ENCODE results near the gene RGS3.

Gene RGS3

DNA sequence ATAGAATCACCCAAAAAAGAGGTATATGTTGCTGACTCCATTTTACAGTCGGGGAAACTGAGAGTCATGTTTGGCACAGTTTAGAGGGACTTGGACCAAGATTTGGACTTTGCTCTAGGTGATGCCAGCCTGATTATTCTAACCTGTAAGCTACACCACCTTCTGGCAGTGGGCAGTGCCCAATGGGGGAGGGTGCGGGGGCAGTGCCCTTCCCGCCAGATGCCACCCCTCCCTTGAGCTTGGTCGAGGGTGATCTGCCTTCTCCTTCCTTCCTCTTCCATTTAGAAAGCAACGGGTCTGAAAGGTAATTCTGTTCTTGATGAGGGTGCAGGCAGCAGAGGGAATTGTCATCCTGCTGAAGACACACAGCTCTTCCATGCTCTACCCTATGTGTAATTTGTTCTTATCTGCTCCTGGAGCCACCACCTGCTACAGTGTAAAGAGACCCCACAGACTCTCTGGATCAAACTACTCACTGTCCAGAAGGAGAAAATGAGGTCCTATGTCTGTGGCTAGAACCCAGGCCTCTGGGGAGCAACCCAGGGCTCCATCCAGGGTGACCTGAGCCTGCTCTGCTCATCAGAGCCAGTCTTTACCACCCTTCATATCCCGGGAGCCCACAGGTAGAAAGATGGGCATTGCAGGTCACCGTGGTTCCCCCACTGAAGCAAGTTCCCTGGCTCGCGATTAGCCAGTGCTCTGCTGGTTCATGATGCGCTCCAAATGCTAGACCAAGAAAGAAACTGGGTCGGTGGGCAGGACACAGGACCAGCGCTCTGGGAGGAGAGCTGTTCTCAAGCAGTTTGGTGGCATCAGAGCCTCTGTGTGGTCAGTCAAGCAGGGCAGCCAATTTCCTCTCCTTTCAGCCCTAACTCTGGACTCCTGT is 156.2 kb downstream of the RGS3 start:
- DNase-seq (ENCODE audit: low read depth), result no peak

DNA sequence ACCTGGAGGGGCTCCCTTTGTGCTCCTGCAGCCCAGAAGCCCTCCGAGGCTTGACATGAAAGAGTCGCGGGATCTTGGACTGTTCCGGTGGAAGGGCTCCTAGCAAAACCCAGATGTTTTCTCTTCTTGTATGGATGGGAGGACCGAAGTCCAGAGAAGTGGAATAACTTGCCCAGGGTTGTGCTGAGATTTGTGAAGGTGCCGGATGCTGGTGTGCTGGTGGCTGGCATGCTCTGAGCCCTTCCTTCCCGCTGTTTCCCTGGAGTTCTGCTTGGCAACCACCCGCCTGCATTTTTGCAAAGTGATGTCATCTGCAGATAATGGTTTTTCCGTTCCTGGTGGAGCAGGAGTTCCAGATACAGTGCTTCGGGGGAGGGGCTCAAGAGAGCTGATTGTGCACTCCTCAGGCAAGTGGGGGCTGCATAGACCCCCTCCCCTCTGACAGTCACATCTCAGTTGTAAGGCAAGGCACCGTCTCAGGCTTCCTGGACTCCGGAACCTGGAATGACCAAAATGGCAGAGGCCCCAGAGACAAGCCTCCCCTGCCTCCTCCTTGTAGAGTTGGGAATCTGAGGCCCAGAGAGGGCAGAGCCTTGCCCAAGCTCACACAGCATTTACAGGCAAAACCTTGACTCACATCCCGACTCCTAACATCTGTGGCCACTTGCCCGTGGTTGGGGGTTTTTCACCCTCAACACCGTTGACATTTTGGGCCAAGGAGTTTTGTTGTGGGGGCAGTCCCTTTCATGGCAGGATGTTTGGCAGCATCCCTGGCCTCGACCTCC is 157.0 kb downstream of the RGS3 start:
- DNase-seq (ENCODE audit: low read depth), result peak; percentile 74

DNA sequence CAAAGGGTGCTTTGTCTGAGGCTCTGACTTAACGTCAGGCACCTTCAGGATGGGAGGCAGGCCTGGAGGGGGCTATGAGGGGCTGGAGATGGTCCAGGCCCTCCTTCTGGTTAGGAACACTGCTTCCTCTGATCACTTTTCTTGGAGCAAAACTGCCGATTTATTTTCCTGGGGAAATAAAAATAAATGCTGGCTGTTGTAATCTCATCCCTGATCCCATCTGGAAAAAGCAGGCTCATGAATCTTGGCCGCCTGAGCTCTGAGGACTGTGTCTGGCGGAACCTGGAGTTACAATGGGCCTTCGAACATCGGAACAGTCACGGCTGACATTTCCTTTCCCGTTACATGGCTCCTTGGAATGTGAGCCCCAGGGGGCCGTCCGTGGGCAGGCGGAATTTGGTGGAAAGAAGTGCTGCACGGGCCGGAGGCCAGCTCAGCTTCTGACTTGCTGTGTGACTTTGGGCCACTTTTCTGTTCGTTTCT is 157.8 kb downstream of the RGS3 start:
- DNase-seq (ENCODE audit: low read depth), result peak; percentile 96

DNA sequence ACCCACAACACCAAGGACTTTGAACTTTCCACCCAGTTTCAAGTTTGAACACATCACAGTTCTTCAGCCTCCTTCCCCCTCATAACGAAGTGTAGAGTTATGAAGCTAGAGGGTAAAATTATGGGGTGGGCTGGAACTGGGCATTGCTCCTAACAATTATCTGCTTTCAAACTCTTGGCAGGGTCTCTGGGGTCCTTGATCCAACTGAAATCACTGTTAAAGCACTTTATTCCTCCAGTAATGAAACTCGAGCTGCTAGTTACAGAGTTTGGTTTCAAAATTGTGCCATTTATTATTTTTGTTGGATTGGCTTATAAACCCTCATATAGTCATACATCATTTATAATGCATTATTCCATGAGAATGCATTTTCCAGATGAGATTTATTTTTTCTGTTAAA is 158.5 kb downstream of the RGS3 start:
- peak; percentile 77 for DNase-seq (ENCODE audit: low read depth)

DNA sequence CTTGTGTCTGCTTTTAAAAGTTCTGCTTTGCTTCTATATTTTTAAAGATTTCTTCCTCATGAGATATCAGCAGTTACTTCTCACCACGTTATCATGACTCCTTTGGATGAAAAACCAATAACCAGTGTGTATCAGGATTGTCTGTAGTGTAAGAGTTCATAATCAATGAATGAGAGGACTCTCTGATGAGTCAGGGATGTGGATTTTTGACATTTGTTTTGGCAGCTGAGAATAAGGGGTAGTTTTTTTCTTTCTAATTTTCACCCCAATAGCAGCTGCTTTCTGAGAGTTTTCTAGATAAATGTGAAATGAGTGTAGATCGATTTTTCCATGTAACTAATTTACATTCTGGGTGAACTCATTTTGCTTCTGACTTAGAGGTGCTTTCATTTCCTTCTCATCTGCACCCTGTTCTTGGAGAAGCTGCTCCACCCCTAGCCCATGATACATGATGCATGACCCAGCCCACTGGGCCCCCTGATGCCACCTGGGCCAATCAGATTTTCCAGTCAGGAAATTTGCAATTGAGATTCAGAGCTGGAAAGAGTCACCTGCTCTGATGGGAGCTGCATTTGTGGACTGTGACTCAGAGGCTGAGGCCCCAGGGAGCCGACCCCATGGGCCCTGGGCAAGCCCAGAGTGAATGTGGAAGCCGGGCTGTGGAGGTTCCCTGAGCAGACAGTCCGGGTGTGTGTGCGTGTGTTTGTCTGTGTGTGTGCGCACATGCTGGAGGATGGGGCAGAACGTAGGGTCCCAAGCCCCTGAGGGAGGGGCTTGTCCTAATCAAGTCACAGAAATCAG is 159.3 kb downstream of the RGS3 start:
- peak; percentile 92 for DNase-seq (ENCODE audit: low read depth)

DNA sequence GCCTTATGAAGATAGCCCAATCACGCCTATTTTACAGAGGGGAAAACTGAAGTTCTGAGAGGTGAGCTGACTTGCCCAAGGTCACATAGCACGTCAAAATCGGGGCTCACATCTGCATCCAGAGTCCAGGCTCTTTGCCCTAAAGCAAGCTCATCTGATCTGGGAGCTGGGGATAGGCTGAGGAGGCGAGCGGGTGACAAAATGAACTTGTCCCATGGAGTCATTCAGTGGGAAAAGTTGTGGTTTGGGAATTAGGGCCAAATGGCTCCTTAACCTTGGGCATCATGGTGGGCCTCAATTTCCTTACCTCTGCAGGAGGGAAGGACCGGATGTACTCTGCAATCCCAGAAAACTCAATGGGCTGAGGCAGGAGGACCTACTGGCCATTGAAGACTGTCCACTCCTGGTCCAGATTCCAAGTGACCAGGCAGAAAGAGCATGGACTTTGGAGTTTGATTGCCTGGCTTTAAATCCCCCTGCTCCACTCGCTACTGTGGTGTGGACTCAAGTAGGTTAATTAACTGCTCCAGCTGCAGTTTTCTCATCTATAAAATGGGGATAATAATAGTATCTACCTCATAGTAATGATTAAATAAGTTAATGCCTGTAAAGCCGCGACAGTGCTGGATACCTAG is 160.4 kb downstream of the RGS3 start:
- no peak for DNase-seq (ENCODE audit: low read depth)

DNA sequence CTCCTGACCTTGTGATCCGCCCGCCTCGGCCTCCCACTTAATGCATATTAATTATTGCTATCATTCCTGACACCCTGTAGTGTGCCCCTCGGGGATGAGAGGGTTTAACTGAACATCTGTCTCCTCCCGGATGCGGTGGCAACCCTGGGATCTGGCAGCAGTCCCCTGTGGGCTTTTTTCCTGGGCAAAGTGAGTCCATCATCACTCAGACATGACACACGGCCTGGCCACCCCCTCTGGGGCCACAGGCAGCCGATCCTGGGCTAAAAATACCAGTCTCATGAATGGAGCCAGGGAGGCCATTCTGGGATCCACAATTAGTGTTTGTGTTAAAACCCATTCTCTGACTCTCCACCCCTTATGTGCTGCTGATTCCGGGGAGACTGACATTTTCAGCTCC is 161.2 kb downstream of the RGS3 start:
- DNase-seq (ENCODE audit: low read depth), result peak; percentile 82

DNA sequence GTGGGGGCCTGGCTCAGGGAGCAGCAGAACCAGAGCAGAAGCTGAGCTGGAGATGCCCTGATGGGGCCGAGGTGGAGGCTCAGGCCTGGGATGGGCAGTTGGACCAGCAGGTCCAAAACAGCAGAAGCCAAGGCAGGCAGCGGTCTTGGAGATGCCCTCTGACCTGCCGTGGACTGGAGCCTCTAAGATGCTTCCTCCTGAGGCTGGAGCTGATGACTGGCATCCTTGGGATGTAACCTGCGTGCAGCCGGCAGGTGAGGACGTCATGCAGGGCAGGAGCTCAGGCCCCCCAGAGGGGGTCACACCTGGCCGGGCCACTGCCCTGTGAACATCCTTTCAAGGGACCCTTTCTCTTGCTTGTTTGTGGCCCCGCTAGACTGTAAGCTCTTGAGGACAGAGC is 162.0 kb downstream of the RGS3 start:
- DNase-seq (ENCODE audit: low read depth), result no peak

DNA sequence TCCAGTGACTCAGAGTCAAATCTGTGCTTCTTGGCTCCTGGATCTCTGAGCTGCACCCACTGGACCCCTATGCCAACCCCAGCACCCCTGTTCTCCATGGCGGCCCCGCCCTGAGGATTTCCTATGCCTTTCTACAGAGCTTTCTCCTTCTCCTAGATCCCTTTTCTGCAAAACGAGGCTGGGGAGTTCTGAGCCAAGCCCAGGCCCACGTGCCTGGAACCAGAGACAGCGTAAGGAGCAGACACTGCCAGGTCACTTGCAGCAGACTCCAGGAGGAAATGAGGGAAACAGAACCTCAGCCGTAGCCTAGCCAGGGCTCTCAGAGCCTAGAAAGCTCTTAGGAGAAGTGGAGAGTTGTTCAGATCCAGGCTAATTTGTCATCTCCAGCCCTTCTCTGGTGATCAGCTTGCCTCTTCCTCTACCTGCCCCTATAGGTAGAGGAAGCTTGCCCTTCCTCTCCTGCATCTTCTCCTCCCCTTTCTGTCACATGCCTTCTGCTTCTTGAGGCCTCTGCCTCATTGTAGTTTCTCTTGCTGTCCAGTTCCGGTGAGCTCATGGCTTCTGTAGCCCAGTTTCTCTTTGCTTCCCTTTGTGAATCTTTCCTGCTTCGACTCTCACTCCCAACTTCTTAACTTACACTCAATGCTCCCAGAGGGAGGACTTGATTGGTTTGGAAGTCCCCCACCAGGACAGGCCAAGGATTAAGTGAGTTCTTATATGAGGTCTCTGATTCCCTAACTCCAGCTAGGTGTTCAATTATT is 163.4 kb downstream of the RGS3 start:
- no peak for DNase-seq (ENCODE audit: low read depth)

DNA sequence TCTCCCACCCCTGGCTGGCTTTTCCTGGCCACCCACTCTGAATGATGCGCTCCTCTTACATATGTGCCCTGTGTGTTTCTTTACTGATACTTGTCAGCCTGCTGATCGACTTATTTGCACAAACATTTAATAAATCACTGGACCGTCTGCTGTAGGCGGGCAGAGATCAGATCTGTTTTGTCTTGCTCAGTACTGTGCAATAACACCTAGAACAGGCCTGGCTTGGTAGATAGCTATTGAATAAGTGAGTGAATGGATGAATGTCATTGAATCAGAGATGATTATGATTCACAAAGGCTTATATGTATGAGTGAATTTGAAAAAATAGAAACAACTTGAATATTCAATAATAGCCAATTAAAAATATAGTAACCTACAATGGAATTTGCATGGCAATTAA is 165.1 kb downstream of the RGS3 start:
- no peak for DNase-seq (ENCODE audit: low read depth)

DNA sequence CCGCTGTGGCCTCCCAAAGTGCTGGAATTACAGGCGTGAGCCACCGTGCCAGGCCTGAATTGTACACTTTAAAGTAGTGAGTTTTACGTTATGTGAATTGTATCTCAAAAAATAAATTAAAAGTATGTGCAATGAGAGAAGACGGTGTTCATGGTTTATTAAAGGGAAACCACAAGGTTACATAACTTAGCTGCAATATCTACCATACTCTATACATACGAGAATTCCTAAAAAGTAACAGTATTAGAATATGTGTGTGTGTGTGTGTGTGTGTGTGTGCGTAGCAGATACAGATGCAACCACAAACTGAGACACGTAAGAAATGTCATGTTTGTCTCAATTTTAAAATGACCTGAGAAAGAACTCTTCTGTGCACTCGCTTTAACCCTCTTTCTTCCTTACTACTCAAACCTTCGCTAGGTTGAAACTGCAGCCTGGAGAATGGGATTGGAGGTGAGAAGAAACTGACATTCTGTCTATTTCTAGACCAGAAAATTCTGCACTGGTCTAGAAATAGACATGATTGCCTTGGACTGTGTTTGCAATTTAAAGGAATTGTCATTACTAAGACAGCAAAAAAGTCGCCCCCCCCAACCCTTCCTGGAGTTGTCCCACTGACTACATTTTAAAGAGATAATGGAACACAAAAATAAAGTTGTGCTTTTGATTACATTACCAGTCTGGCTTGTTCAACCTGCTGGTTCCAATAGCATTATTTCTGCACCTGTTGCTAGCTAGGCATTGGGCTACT is 167.0 kb downstream of the RGS3 start:
- no peak for DNase-seq (ENCODE audit: low read depth)

DNA sequence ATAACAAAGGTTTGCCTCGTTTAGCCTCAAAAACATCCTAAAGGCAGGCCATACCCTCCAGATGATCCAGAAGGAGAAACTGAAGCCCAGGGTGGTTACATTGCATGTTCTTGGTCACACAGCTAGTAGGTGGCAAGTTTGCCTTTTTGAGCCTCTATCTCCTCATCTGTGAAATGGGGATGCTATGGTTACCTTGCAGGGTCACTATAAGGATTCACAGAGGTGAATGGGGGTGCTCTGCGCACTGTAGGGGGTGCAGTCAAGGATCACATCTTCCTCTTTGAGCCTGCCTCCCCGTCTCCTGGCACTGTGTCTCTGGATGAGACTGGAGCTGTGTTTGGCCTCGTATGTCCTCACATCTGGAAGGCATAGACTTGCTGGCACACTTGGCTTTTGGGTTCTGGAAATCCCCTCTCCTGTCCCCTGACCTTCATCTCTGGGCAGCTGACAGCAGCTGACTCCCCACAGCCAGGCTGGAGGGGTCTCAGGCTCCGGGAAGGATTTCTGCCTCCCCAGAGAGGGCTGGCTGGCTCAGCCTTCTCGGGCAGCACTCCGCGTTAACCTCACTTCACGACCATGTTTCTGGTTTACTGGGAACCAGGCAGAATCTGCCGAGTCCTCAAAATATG is 167.7 kb downstream of the RGS3 start:
- no peak for DNase-seq (ENCODE audit: low read depth)

DNA sequence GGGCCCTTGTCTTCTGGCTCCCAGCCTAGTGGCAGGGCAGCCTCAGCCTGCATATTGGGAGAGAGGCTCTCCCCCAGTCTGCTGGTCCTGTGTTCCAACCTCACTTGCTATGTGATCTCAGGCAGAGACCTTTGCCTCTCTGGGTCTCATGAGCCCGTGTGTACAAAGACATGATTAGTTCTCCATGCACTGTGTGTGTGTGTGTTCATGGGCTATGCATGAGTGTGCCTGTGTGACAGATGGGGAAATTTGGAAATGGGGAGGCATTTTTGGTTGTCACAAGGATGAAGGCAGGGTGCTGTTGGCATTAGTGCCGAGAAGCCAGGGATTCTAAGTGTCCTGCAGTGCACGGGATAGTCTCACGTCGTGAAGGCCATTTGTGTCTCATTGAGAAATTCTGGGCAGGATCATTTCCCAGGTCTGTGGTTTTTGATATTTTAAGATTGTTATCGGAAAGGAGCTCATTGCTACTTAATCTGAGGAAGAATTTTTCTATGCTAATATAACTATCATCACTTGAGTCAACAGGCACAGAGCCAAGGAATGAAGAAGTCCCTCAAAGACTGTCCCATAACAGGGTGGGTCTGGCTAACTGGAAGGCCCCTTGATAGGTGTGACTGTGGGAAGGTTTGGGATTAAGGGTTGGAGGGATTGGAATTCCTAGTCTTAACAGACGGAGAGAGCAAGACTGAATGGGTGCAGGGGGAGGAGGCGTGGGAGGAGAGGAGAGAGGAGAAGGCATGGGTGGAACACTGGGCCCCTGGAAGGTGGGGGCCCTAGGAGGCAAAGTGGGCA is 168.5 kb downstream of the RGS3 start:
- DNase-seq (ENCODE audit: low read depth), result no peak

DNA sequence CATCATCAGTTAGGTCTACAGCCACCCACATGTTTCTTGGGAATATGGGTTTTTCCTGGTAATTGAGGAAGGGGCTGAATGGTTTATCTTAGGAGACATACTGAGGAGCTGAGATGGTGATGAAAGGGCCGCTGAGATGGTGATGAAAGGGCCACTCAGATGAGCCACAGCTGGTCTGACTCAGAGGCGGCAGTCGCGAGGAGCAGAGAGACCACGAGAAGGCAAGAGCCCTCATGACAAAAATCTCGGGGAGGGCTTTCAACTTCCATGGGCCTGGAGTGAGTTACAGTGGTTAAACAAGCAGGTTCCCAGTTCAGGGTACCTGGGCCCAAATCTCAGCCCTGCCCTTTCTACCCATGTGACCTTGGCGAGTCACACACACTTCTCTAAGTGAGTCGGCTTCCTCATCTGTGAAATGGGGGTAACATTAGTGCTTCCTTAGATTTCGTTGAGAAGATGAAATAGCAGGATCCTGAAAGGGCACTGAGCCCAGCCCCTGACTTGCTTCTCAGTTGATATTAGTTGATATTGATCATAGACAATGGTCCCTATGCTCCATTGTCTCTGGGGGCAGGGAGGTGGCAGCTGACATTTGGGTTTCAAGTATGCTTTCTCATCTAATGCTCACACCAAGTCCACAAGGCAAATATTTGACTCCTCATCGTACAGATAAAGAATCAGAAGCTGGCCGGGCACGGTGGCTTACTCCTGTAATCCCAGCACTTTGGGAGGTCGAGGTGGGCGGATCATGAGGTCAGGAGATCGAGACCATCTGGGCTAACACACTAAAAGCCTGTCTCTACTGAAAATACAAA is 169.5 kb downstream of the RGS3 start:
- no peak for DNase-seq (ENCODE audit: low read depth)

DNA sequence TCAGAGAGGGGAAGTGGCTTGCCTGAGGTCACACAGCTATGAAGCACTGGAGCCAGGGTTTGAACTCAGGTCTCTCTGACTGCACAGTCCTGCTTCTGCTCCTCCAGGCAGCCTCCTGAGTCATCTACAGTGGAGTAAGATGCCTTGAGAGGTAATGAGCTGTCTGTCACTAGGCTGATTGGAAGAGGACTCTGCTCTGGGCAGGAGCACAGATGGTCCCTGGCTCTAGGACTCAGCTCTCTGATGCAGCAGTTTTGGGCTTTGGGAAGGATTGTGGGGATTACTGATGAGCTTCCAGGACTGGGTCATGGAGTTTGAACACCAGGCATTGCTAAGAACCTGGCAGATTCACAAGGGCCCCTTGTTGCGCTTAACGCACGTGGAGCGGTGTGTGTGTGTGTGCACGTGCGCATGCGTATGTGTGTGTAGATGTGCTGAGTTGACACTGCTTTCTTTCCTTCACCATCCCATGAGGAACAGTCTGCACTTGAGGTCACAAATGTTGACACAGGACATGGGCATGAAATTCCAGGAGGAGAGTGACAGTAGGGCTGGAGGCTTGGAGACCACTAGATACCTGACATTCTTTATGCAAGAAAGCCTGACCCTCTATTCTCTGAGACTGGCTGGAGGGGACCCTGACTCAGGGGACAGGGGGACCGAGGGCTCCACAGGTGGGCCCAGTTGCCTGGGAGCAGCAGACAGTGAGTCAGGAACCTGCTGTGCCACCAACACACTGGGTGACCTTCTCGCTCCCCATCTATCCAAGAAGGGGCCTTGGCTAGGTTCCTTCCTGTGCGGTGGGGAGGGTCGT is 170.5 kb downstream of the RGS3 start:
- no peak for DNase-seq (ENCODE audit: low read depth)

DNA sequence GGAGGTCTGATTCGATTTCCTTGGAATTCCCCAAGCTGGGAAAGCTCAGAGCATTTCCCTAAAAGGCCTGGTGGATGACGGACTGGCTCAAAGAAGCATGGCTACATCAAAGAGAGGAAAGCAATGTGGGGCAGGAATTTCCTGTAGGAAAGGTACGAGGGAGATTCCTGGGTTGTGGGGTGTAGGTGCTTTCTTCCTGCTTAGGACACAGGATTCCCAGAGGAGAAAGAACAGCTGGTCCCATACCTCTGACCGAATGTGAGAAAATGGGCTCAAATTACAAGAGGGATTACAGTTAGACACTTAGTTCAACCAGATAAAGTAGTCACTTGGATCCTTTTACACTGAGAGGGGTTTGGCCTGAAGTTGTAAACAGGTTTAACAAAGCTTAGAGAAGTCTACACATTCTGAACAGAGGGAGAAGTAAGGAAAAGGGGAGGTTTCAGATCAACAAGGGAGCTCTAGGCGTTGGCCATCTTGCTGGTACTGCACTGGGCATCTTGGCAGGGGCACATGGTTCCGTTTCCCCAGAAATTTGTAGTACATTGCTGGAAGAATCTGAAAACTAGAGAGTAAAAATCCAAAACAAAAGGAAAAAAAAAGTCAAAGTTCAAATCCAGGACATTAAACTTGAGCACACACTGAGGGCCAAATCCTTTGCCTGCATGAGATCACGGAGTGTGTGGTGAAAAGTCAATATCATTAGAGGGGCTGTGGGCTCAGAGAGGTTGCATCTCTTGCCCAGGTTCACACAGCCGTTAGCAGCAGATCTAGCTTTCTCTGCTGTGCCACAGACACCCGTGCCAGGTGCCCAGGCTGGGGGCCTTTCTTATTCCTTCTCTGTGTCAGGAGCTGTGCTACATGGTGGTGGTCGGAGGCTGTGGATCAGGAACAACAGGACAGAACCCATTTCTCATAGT is 171.3 kb downstream of the RGS3 start:
- DNase-seq (ENCODE audit: low read depth), result no peak

Data from stromal cell of bone marrow (primary cell).